Left ventricle myocardium inferior (tissue), 1 donor: Measurements from ENCODE around the gene OPCML. TPM values are rescaled to one million over a fixed set of nuclear protein-coding genes. Genes with fewer than 3 reads are reported as not detected.

ENCODE experiments used
- DNase-seq: peaks from one replicate; pipeline ENCODE4 v3.0.0-alpha.2; 2020
- H3K27ac ChIP-seq: fragments of 200-600 bp; replicated peaks from 2 replicates; pipeline ENCODE4 v1.8.0; 2021
- H3K27me3 ChIP-seq: fragments of 200-600 bp; 2 replicates; pipeline ENCODE4 v1.8.0; 2021; ENCODE audit warnings: low read depth
- H3K36me3 ChIP-seq: fragments of 200-600 bp; 2 replicates; pipeline ENCODE4 v1.8.0; 2021
- H3K4me1 ChIP-seq: fragments of 200-600 bp; 2 replicates; pipeline ENCODE4 v1.8.0; 2021
- H3K4me3 ChIP-seq: fragments of 200-600 bp; 2 replicates; pipeline ENCODE4 v1.8.0; 2021; ENCODE audit warnings: mild to moderate bottlenecking, moderate library complexity
- H3K9me3 ChIP-seq: fragments of 200-600 bp; replicated peaks from 2 replicates; pipeline ENCODE4 v1.8.0; 2021
- CTCF ChIP-seq: fragments of 200-600 bp; IDR thresholded peaks from 2 replicates; pipeline ENCODE4 v1.8.0; 2021; ENCODE audit warnings: antibody characterized with exemption, mild to moderate bottlenecking, borderline replicate concordance
- intact Hi-C: fragments of 100-400 bp; cut with micrococcal nuclease; formaldehyde crosslinking; loops from one replicate; pipeline ENCODE4 v1.11.0; 2022
- total RNA-seq: library from RNA; stranded (reverse); fragmentation: NEBNext Ultra II Directional; extraction: Animal tissue kit (Norgen Biotek cat#: 25700); gene quantifications from one replicate; pipeline ENCODE4 v1.2.1, GENCODE V29; 2021
- donor health status: DM: no; HTN: yes; CAD: no; lungs with severe emphysema.

OPCML gene
- total RNA-seq, 1 donor from 2014 or later: 0.63 TPM

- no peak overlapping the region for H3K4me3 ChIP-seq
- intact Hi-C loops: no loop called here
- no peak for DNase-seq
- H3K36me3 ChIP-seq: no peaks in the 10 kb centered on the region
- no peaks in the 10 kb centered on the region for H3K4me1 ChIP-seq
- H3K9me3 ChIP-seq: peaks cover 36% of the 10 kb centered on the region
- TF ChIP-seq CTCF: no peak
- no peak overlapping the region for H3K27ac ChIP-seq
- H3K27me3 ChIP-seq: peaks cover 8% of the 10 kb centered on the region
Observed at GRCh38 chr11:132704781-132705375, 827.4 kb downstream of the OPCML start.

- intact Hi-C loops: no loop called here
- Histone ChIP-seq H3K27ac (no peak overlapping the region), H3K9me3 (no peaks in the 10 kb centered on the region), H3K27me3 (no peaks in the 10 kb centered on the region), H3K4me3 (no peak overlapping the region), H3K36me3 (no peaks in the 10 kb centered on the region), H3K4me1 (no peaks in the 10 kb centered on the region)
- DNase-seq: no peak
- TF ChIP-seq CTCF: no peak
Observed at GRCh38 chr11:132692891-132693290, 839.4 kb downstream of the OPCML start.

GRCh38 chr11:132691848-132692550 lies 840.3 kb downstream of the OPCML start:
- Histone ChIP-seq H3K27me3 (no peaks in the 10 kb centered on the region), H3K4me1 (no peaks in the 10 kb centered on the region), H3K27ac (no peak overlapping the region), H3K4me3 (no peak overlapping the region), H3K9me3 (no peaks in the 10 kb centered on the region), H3K36me3 (no peaks in the 10 kb centered on the region)
- no peak for TF ChIP-seq CTCF
- intact Hi-C loops: no loop called here
- DNase-seq: no peak

GRCh38 chr11:132686886-132687285 lies 845.4 kb downstream of the OPCML start:
- Histone ChIP-seq H3K4me3 (no peak overlapping the region), H3K27me3 (no peaks in the 10 kb centered on the region), H3K4me1 (no peaks in the 10 kb centered on the region), H3K27ac (no peak overlapping the region), H3K36me3 (no peaks in the 10 kb centered on the region), H3K9me3 (no peaks in the 10 kb centered on the region)
- no peak for TF ChIP-seq CTCF
- intact Hi-C loops: no loop called here
- DNase-seq: no peak

- intact Hi-C loops: no loop called here
- DNase-seq: no peak
Observed at GRCh38 chr11:132685174-132685611, 847.1 kb downstream of the OPCML start.

More at GRCh38 chr11:132685174-132685611, 847.1 kb downstream of the OPCML start:
- Histone ChIP-seq H3K9me3 (no peaks in the 10 kb centered on the region), H3K27ac (no peak overlapping the region), H3K36me3 (no peaks in the 10 kb centered on the region), H3K4me3 (no peak overlapping the region), H3K4me1 (no peaks in the 10 kb centered on the region), H3K27me3 (no peaks in the 10 kb centered on the region)
- no peak for TF ChIP-seq CTCF
